IPS-NIHi7 (cell line): ENCODE data around the gene HNMT.
"Not testable (repeated sequence)": the region's sequence is repeated elsewhere in the genome, so short reads cannot be mapped to it uniquely, and the experiment has no call there.

ENCODE experiments used
- DNase-seq: peaks from one replicate; pipeline ENCODE4 v3.0.0; 2012; ENCODE audit warnings: mixed read lengths; ENCODE audit errors: extremely low spot score

HNMT gene

DNA sequence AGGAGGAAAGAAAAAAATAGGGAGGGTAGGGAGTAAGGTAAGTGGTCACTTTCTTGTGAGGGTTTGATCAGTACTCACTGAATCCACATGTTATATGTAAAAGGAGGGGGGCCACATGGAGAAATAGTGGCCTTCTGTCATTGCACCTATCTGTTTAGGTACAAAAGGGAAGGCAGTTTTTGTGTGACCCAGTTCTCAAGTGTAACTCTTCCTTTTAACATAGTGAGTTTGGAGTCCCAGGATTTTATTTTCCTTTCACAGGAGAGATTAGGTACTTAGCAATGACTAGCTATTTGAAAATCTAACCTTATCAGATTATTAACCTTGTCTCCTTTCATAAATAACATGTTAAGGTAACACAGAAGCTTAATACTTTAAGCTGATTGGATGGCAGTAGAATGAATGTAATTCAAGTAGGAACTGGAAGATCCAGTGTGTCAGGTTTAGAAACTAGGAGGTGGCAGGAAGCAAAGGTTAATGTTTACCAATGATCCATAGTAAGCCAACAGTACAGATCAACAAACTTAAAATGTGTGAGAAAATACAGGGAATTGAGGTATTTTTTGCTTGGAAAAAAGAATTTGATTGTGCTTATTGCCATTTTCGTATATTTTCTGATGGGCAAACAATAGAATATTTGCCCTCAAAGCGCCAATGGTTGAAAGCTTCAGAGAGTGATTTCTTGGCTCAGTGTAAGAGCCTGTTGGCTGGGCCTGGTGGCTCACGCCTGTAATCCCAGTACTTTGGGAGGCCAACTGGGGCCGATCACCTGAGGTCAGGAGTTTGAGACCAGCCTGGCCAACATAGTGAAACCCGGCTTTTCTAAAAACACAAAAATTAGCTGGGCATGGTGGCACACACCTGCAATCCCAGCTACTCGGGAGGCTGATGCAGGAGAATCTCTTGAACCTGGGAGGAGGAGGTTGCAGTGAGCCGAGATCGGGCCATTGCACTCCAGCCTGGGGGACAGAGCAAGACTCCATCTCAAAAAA, 11.3 kb downstream of the HNMT start:
- no peak for DNase-seq

GRCh38 chr2:137976274-137976673, 12.0 kb downstream of the HNMT start:
- DNase-seq = no peak

GRCh38 chr2:137977790-137978189, 13.5 kb downstream of the HNMT start:
- DNase-seq = no peak

- no peak for DNase-seq
These were observed 16.2 kb downstream of the HNMT start for GRCh38 chr2:137980459-137980858.

DNA sequence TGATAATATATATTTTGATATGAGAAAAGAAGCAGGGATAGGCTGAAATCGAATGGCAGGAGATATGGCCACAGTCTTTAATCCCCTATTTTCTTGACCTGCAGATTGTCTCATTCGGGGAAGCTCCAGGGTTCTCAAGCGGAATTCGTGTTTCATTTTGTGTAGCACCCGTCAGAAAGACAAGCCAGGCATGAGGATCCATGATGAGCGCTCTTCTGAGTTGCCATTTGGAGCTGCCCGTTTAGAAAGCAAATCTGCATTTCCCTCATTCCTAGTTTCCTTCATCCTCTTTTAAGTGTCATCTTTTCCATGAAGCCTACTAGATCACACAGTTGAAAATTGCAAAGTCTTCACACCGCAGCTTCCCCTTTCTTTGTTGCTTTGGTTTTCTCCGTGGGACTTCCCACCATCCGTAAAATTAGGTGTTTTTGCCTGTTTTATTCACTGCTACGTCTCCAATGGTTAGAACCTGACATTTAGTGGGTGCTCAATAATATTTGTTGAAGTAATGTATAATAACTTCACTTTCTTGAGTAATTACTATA, 16.9 kb downstream of the HNMT start:
- DNase-seq = no peak

GRCh38 chr2:137983581-137983980, 19.3 kb downstream of the HNMT start:
- DNase-seq = no peak

GRCh38 chr2:137986268-137986667, 22.0 kb downstream of the HNMT start:
- DNase-seq = no peak

- DNase-seq = no peak
These were observed 22.7 kb downstream of the HNMT start for GRCh38 chr2:137987011-137987410.

DNA sequence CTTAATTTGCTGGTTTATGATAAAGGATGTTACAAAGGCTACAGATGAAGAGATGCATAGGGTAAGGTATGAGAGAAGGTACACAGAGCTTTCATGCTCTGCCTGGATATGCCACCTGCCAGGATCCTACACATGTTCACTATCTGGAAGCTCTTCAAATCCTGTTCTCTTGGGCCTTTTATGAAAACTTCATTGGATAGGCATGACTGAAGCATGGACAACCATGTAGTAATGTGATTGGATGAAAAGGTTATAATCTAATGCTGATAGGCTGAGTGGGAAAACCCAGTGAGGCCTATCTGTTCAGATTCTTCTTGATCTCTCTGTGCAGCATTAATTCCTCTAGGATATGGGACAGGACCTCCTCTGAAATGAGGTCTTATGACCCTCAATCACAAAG, 26.8 kb downstream of the HNMT start:
- no peak for DNase-seq

GRCh38 chr2:137992039-137992646, 27.9 kb downstream of the HNMT start:
- peak; percentile 22 for DNase-seq

DNA sequence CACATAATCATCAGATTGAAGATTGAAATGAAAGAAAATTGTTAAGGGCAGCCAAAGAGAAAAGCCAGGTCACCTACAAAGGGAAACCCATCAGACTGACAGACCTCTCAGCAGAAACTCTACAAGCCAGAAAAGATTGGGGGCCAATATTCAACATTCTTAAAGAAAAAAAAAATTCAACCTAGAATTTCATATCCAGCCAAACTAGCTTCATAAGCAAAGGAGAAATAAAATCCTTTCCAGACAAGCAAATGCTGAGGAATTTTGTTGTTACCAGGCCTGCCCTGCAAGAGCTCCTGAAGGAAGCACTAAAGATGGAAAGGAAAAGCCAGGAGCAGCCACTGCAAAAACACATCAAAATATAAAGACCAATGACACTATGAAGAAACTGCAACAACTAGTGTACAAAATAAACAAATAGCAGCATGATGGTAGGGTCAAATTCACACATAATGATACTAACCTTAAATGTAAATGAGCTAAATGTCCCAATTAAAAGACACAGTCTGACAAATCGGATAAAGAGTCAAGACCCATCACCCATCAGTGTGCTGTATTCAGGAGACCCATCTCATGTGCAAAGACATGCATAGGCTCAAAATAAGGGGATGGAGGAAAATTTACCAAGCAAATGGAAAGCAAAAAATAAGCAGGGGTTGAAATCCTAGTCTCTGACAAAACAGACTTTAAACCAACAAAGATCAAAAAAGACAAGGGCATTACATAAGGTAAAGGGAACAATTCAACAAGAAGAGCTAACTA, 29.6 kb downstream of the HNMT start:
- not testable (repeated sequence) for DNase-seq

GRCh38 chr2:137995368-137995767, 31.1 kb downstream of the HNMT start:
- DNase-seq = not testable (repeated sequence)

GRCh38 chr2:137996158-137996557, 31.9 kb downstream of the HNMT start:
- not testable (repeated sequence) for DNase-seq

DNA sequence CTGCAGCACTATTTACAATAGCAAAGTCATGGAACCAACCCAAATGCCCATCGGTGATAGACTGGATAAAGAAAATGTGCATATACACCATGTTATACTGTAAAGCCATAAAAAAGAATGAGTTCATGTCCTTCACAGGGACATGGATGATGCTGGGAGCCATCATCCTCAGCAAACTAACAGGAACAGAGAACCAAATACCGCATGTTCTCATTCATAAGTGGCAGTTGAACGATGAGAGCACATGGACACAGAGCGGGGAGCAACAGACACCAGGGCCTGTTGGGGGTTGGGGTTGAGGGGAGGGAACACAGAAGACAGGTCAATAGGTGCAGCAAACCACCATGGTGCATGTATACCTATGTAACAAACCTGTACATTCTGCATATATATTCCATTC, 33.5 kb downstream of the HNMT start:
- DNase-seq = no peak

GRCh38 chr2:137998503-137998902, 34.2 kb downstream of the HNMT start:
- DNase-seq = no peak

GRCh38 chr2:137999273-137999672, 35.0 kb downstream of the HNMT start:
- DNase-seq = no peak

GRCh38 chr2:138000009-138000408, 35.7 kb downstream of the HNMT start:
- DNase-seq = no peak

GRCh38 chr2:138000796-138001195, 36.5 kb downstream of the HNMT start:
- no peak for DNase-seq

- no peak for DNase-seq
These were observed 39.1 kb downstream of the HNMT start for GRCh38 chr2:138003411-138003810.

DNA sequence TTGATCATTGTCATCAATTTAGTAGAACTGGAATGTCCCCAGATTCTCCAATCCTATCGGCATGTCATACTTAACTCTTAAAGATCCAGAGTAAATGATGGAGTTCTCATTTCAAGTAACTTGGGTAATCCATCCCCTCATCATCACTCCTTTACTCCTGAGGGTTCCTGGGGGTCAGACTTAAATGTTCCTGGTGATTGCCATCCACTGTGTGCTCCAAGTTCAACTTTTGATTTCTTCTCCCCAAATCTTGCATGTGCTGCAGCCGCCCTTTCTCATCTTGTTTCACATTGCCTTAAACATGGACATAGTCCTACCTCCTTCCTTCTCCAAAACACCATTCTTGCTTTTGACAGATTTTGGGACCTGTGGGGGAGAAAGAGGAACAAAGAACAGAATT, 43.2 kb downstream of the HNMT start:
- DNase-seq = no peak

GRCh38 chr2:138009622-138010021, 45.3 kb downstream of the HNMT start:
- no peak for DNase-seq

DNA sequence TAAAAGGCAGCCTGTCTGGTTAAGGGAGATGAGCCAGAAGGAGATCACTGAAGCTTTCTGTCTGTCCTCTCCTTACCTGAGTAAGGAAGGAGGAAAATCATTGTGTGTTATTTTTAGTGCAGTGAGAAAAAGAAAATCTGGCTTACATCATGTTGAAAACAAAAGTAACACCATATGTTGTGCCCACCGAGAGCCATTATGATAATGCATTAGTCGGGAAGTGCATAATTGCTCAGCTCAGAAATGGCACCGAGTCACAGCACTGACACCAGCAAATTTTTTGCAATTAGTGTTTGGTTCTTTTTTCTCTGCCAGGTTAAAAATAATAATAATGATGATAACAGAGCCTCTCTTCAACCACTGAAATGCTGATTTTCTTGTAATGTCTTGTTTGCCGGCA, 46.6 kb downstream of the HNMT start:
- DNase-seq = no peak
